ENCODE data around the gene ANTXR1.

Gene ANTXR1

GRCh38 chr2:69164061-69164778 is 151.2 kb downstream of the ANTXR1 start:
- TF ChIP-seq JUND (IDR thresholded peaks at IDR 0.05; ENCODE audit: low read depth), result no peak
- in situ Hi-C loops (cut with HindIII; ENCODE audit: low pct_unique_long_range_greater_than_20kb, low sequenced_read_pairs), result no loop called here
- no peak for DNase-seq (ENCODE audit: low read depth in 1 of 2, low spot score in 1 of 2)

- DNase-seq (ENCODE audit: low read depth in 1 of 2, low spot score in 1 of 2), result no peak
- in situ Hi-C loops (cut with HindIII; ENCODE audit: low pct_unique_long_range_greater_than_20kb, low sequenced_read_pairs), result no loop called here
- no peak for TF ChIP-seq JUND (IDR thresholded peaks at IDR 0.05; ENCODE audit: low read depth)
These were observed 152.3 kb downstream of the ANTXR1 start for GRCh38 chr2:69165091-69165880.

- no peak for DNase-seq (ENCODE audit: low read depth in 1 of 2, low spot score in 1 of 2)
- in situ Hi-C loops (cut with HindIII; ENCODE audit: low pct_unique_long_range_greater_than_20kb, low sequenced_read_pairs), result no loop called here
- no peak for TF ChIP-seq JUND (IDR thresholded peaks at IDR 0.05; ENCODE audit: low read depth)
These were observed 153.5 kb downstream of the ANTXR1 start for GRCh38 chr2:69166465-69166811.

DNA sequence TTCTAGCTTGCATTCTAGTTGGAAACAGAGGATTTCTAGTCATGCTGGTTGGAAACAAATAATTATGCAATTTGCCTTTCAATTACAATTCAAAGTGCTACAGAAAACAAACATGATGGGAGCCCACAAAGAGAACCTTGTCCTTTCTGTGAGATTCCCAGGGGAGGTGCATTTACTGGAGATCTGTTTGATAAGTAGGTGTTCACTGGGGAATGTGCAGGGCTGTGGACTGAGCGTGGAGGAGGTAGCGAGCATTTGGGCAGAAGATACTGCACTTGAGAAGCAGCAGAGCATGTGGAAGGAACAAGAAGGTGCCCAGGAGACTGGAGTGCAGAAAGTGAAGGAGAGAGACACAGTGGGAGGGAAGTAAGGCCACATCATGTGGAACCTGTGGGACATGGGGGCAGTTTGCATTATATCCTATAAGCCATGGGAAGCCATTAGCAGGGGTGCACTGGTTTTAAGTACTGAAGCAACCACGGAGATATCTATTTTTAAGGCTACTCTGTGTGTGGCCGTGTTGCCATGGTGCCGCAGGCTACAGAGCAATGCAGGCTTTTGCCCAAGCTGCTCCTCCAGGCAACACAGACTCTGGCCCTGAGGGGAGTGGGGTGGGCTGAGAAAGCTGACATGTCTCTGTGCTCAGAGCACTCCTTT is 154.0 kb downstream of the ANTXR1 start:
- no peak for TF ChIP-seq JUND (IDR thresholded peaks at IDR 0.05; ENCODE audit: low read depth)
- in situ Hi-C loops (cut with HindIII; ENCODE audit: low pct_unique_long_range_greater_than_20kb, low sequenced_read_pairs), result no loop called here
- DNase-seq (ENCODE audit: low read depth in 1 of 2, low spot score in 1 of 2), result no peak

- in situ Hi-C loops (cut with HindIII; ENCODE audit: low pct_unique_long_range_greater_than_20kb, low sequenced_read_pairs), result no loop called here
- peak in 1 of 2 experiments; percentile 20 for DNase-seq (ENCODE audit: low read depth in 1 of 2, low spot score in 1 of 2)
- no peak for TF ChIP-seq JUND (IDR thresholded peaks at IDR 0.05; ENCODE audit: low read depth)
These were observed 154.5 kb downstream of the ANTXR1 start for GRCh38 chr2:69167469-69167822.

- TF ChIP-seq JUND (IDR thresholded peaks at IDR 0.05; ENCODE audit: low read depth), result no peak
- no peak for DNase-seq (ENCODE audit: low read depth in 1 of 2, low spot score in 1 of 2)
- in situ Hi-C loops (cut with HindIII; ENCODE audit: low pct_unique_long_range_greater_than_20kb, low sequenced_read_pairs), result no loop called here
These were observed 155.3 kb downstream of the ANTXR1 start for GRCh38 chr2:69168144-69168813.

DNA sequence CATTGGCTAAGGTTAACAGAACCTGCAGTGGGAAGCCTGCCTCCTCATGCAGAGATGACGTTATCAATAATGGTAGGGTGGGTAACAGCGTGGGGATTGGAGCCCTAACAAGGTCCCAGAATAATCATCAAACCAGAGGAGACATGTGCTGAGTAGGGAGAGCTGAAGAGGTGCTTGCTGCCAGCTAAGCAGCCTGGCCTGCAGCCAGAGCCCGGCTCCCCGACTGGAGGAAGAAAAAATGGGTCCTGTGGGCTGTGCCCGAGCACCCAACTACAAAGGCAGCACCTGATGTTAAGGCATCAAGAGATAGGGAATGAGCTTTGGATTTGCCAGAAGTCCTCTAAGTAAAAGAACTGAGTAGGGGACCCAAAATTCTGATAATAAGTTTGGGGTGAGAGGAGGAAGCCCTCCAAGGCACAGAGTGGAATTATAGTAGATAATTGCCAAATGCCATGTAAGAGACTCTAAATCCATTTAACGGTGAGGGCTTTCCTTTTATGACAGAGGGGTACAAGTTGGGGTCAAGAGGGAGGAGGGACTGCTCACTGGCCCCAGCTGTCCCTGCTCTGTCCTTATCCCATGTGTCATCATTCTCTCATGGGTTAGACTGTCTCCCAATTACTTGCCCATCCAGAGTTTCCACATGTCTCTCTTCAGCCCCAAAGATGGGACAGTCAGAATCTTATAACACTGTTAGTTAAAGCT is 156.1 kb downstream of the ANTXR1 start:
- TF ChIP-seq JUND (IDR thresholded peaks at IDR 0.05; ENCODE audit: low read depth), result no peak
- in situ Hi-C loops (cut with HindIII; ENCODE audit: low pct_unique_long_range_greater_than_20kb, low sequenced_read_pairs), result no loop called here
- no peak for DNase-seq (ENCODE audit: low read depth in 1 of 2, low spot score in 1 of 2)

- no peak for TF ChIP-seq JUND (IDR thresholded peaks at IDR 0.05; ENCODE audit: low read depth)
- in situ Hi-C loops (cut with HindIII; ENCODE audit: low pct_unique_long_range_greater_than_20kb, low sequenced_read_pairs), result no loop called here
These were observed 156.8 kb downstream of the ANTXR1 start for GRCh38 chr2:69169655-69170389.

DNA sequence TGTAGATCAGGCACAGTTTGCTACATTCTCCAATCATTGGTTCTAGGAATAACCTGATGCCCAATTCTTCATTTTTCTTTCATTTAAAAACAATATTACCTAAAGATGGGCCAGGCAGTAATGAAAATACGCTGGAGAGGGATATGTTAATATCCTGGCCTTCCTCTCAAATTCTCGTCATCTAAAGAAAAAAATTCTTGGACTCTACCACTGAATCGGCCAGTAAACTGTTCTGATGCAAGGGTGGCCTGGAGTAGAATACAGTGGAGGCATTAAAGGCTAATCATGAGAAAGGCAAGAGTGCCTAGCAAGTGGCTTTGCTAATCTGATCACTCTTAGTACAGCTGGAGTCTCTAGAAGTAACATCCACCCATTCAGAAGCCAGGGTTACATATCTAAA is 157.7 kb downstream of the ANTXR1 start:
- TF ChIP-seq JUND (IDR thresholded peaks at IDR 0.05; ENCODE audit: low read depth), result no peak
- no peak for DNase-seq (ENCODE audit: low read depth in 1 of 2, low spot score in 1 of 2)
- in situ Hi-C loops (cut with HindIII; ENCODE audit: low pct_unique_long_range_greater_than_20kb, low sequenced_read_pairs), result no loop called here

More at GRCh38 chr2:69169655-69170389, 156.8 kb downstream of the ANTXR1 start:
- DNase-seq (ENCODE audit: low read depth in 1 of 2, low spot score in 1 of 2), result no peak

DNA sequence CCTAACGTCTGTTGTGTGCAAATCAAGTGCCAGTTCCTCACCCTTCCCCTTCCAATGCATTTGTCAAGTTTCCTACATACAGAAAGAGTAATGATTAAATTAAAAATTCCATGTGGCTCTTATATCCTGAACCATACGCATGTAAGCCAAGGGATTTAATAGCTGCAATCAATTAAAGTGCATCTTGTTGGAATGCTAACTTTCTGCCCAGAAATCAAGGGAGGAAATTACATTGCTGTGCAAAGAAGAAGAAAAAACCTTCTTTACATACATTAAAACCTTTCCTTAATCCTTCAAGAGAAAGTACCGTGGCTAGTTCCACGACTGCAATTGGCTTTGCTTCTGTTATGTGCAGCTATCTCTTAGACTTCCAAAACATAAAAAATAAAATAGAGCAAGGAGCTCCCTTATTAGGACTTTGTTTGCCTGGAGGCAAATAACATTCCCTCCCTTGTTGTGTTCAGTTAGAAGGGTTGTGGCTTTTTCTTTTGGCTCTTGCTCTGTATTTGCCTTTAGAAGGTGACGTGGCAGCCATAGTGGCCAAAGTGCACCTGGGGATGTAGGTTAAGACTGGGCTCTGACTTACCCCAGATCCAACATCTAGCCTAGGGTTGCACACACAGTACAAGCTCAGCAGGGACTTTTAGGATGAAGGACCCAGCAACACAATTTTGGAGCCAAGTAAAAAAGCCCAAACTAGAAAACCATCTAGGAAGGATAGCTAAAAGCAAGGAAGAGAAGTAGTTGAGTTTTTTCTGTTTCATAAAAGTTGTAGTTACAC is 158.3 kb downstream of the ANTXR1 start:
- in situ Hi-C loops (cut with HindIII; ENCODE audit: low pct_unique_long_range_greater_than_20kb, low sequenced_read_pairs), result no loop called here
- no peak for TF ChIP-seq JUND (IDR thresholded peaks at IDR 0.05; ENCODE audit: low read depth)
- DNase-seq (ENCODE audit: low read depth in 1 of 2, low spot score in 1 of 2), result peak in 1 of 2 experiments; percentile 25
